Ovary (tissue), 3 donors: ENCODE measurements around the gene CAMP.

Experiments
- POLR2A ChIP-seq: fragments of 450-650 bp; IDR thresholded peaks from one replicate; pipeline ENCODE4 v1.6.1; 2017; ENCODE audit warnings: antibody characterized with exemption, mild to moderate bottlenecking, moderate library complexity
- TF ChIP-seq, protein P1 (sequence below), 3 donors: fragments of 450-650 bp in 2 of 3; fragments of 200-600 bp in 1 of 3; IDR thresholded peaks; one replicate each; pipeline versions ENCODE4 v1.5.1 to v1.8.0; 2016 to 2022; ENCODE audit warnings: antibody characterized with exemption in 3 of 3, mild to moderate bottlenecking in 1 of 3
- donor health status: DM: no; HTN: no; CAD: no.

GRCh38 chr3:48186631-48187300 lies 36.5 kb upstream of the CAMP start:
- TF ChIP-seq POLR2A, result no peak
- TF ChIP-seq, protein P1, sequence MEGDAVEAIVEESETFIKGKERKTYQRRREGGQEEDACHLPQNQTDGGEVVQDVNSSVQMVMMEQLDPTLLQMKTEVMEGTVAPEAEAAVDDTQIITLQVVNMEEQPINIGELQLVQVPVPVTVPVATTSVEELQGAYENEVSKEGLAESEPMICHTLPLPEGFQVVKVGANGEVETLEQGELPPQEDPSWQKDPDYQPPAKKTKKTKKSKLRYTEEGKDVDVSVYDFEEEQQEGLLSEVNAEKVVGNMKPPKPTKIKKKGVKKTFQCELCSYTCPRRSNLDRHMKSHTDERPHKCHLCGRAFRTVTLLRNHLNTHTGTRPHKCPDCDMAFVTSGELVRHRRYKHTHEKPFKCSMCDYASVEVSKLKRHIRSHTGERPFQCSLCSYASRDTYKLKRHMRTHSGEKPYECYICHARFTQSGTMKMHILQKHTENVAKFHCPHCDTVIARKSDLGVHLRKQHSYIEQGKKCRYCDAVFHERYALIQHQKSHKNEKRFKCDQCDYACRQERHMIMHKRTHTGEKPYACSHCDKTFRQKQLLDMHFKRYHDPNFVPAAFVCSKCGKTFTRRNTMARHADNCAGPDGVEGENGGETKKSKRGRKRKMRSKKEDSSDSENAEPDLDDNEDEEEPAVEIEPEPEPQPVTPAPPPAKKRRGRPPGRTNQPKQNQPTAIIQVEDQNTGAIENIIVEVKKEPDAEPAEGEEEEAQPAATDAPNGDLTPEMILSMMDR (IDR thresholded peaks at IDR 0.05), result no peak
